Neural cell (in vitro differentiated cells): Measurements from ENCODE around the gene AKIRIN2.

ENCODE experiments used
- CTCF ChIP-seq: fragments of 450-650 bp; IDR thresholded peaks from 2 replicates; pipeline ENCODE4 v1.5.1; 2014; ENCODE audit warnings: antibody characterized with exemption, mild to moderate bottlenecking, moderate library complexity; ENCODE audit not compliant: poor library complexity, severe bottlenecking
- EZH2 ChIP-seq: fragments of 200-600, 300-800 bp; shearing (Covaris generic), sonication (generic); IDR thresholded peaks from 2 replicates; pipeline ENCODE4 v1.6.1; 2014; ENCODE audit warnings: antibody characterized with exemption, low read length, borderline replicate concordance, mild to moderate bottlenecking; ENCODE audit not compliant: insufficient read depth, poor library complexity, severe bottlenecking
- POLR2AphosphoS5 ChIP-seq: IDR thresholded peaks from 2 replicates; pipeline ENCODE4 v1.6.1; 2012
- RAD21 ChIP-seq: fragments of 450-650 bp; conservative IDR thresholded peaks from 2 replicates; pipeline ENCODE4 v1.6.1; 2014; ENCODE audit warnings: antibody characterized with exemption, mild to moderate bottlenecking, moderate library complexity

GRCh38 chr6:87675004-87675681 is 26.9 kb downstream of the AKIRIN2 start:
- TF ChIP-seq CTCF (no peak), EZH2 (no peak), RAD21 (no peak), POLR2AphosphoS5 (no peak)
